Esophagus mucosa (tissue), 1 donor: ENCODE results near the gene PRDM15. TPM values are rescaled to one million over a fixed set of nuclear protein-coding genes. Genes with fewer than 3 reads are reported as not detected.

Source experiments
- ATAC-seq: fragments of 200-7000 bp; cut with Tn5 transposase; one replicate; pipeline ENCODE4 v1.9.1; 2020
- total RNA-seq: library from RNA; stranded (reverse); gene quantifications from one replicate; pipeline ENCODE4 v1.2.4, GENCODE V29; 2023
- donor health status: DM: yes; HTN: yes; CAD: no.

The PRDM15 gene
- total RNA-seq, 1 donor from 2014 or later: 5.5 TPM

GRCh38 chr21:41906770-41907169, 27.6 kb upstream of the PRDM15 start:
- ATAC-seq: no peak

GRCh38 chr21:41903559-41904351, 24.6 kb upstream of the PRDM15 start:
- no peak for ATAC-seq

- no peak for ATAC-seq
Measured at GRCh38 chr21:41902946-41903345, 23.8 kb upstream of the PRDM15 start.

GRCh38 chr21:41901782-41902181, 22.6 kb upstream of the PRDM15 start:
- ATAC-seq: no peak

GRCh38 chr21:41901099-41901498, 22.0 kb upstream of the PRDM15 start:
- ATAC-seq: no peak

GRCh38 chr21:41900401-41900800, 21.3 kb upstream of the PRDM15 start:
- no peak for ATAC-seq

GRCh38 chr21:41899426-41900202, 20.5 kb upstream of the PRDM15 start:
- no peak for ATAC-seq

GRCh38 chr21:41898998-41899397, 19.9 kb upstream of the PRDM15 start:
- ATAC-seq: no peak

GRCh38 chr21:41897700-41898099, 18.6 kb upstream of the PRDM15 start:
- no peak for ATAC-seq

- no peak for ATAC-seq
Measured at GRCh38 chr21:41897047-41897669, 18.0 kb upstream of the PRDM15 start.

- no peak for ATAC-seq
Measured at GRCh38 chr21:41895643-41896493, 16.7 kb upstream of the PRDM15 start.

- ATAC-seq: no peak
Measured at GRCh38 chr21:41894922-41895557, 15.9 kb upstream of the PRDM15 start.

- ATAC-seq: no peak
Measured at GRCh38 chr21:41894511-41894910, 15.4 kb upstream of the PRDM15 start.

GRCh38 chr21:41892726-41893125, 13.6 kb upstream of the PRDM15 start:
- ATAC-seq: no peak

GRCh38 chr21:41891132-41891531, 12.0 kb upstream of the PRDM15 start:
- peak; percentile 85 for ATAC-seq

- no peak for ATAC-seq
Measured at GRCh38 chr21:41890355-41890754, 11.2 kb upstream of the PRDM15 start.

GRCh38 chr21:41888749-41889376, 9.7 kb upstream of the PRDM15 start:
- ATAC-seq: no peak

GRCh38 chr21:41887667-41888066, 8.5 kb upstream of the PRDM15 start:
- ATAC-seq: no peak

- ATAC-seq: no peak
Measured at GRCh38 chr21:41886328-41886727, 7.2 kb upstream of the PRDM15 start.

GRCh38 chr21:41885341-41886024, 6.3 kb upstream of the PRDM15 start:
- no peak for ATAC-seq

- no peak for ATAC-seq
Measured at GRCh38 chr21:41884501-41885030, 5.4 kb upstream of the PRDM15 start.
